ENCODE data around the gene NCK1.

DNA sequence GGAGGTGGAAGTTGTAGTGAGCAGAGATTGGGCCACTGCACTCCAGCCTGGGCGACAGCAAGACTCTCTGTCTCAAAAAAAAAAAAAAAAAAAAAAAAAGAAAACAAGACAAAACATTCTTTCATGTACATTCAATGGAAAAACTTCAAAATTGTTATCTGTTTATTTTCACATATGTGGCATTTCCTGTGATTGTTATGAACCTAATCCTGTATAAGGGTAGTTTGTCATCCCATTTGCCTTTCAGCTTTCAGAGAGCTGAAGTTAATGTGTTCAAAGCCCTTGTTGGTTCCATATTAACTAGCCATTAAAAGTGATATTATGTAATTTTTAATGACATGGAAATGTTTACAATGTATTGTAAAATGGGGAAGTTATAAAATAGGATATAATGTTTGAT, 17.3 kb upstream of the NCK1 start:
- TF ChIP-seq SIN3A (IDR thresholded peaks at IDR 0.05; ENCODE audit: borderline replicate concordance in 2 of 2, control insufficient read depth in 1 of 2, low read depth in 2 of 2, low read length in 2 of 2) (no peak), CTCF (IDR thresholded peaks at IDR 0.05 in 2 of 3, conservative IDR thresholded peaks at IDR 0.05 in 1 of 3; ENCODE audit: insufficient read depth in 2 of 3, low read depth in 1 of 3, low read length in 3 of 3) (no peak), ZNF408 (CRISPR knock-in tag; IDR thresholded peaks at IDR 0.05; ENCODE audit: low read depth) (no peak), TEAD4 (IDR thresholded peaks at IDR 0.05; ENCODE audit: low read length) (no peak), TEAD4 (CRISPR knock-in tag; IDR thresholded peaks at IDR 0.05; ENCODE audit: borderline replicate concordance) (no peak), C11orf30 (IDR thresholded peaks at IDR 0.05; ENCODE audit: low read depth) (no peak), DNMT1 (IDR thresholded peaks at IDR 0.05) (no peak), ZBTB11 (CRISPR knock-in tag; IDR thresholded peaks at IDR 0.05) (no peak), HNRNPH1 (optimal IDR thresholded peaks at IDR 0.05; ENCODE audit: low read depth, low read length) (no peak), ZNF282 (CRISPR knock-in tag; IDR thresholded peaks at IDR 0.05) (no peak), ZNF24 (IDR thresholded peaks at IDR 0.05) (no peak), POLR2A (conservative IDR thresholded peaks at IDR 0.05) (no peak)
- TF ChIP-seq, protein P1, sequence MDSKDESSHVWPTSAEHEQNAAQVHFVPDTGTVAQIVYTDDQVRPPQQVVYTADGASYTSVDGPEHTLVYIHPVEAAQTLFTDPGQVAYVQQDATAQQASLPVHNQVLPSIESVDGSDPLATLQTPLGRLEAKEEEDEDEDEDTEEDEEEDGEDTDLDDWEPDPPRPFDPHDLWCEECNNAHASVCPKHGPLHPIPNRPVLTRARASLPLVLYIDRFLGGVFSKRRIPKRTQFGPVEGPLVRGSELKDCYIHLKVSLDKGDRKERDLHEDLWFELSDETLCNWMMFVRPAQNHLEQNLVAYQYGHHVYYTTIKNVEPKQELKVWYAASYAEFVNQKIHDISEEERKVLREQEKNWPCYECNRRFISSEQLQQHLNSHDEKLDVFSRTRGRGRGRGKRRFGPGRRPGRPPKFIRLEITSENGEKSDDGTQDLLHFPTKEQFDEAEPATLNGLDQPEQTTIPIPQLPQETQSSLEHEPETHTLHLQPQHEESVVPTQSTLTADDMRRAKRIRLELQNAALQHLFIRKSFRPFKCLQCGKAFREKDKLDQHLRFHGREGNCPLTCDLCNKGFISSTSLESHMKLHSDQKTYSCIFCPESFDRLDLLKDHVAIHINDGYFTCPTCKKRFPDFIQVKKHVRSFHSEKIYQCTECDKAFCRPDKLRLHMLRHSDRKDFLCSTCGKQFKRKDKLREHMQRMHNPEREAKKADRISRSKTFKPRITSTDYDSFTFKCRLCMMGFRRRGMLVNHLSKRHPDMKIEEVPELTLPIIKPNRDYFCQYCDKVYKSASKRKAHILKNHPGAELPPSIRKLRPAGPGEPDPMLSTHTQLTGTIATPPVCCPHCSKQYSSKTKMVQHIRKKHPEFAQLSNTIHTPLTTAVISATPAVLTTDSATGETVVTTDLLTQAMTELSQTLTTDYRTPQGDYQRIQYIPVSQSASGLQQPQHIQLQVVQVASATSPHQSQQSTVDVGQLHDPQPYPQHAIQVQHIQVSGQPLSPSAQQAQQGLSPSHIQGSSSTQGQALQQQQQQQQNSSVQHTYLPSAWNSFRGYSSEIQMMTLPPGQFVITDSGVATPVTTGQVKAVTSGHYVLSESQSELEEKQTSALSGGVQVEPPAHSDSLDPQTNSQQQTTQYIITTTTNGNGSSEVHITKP (IDR thresholded peaks at IDR 0.05; ENCODE audit: partially characterized antibody) = no peak
